Stimulated activated CD4-positive, alpha-beta T cell treated with anti-CD3 and anti-CD28 coated beads, Interleukin-1b, Interleukin-23, amount 100 ng/mL, for 48 hours (primary cell): ENCODE measurements around the gene KRT23.

Experiments
- DNase-seq: peaks from one replicate; pipeline ENCODE4 v3.0.0-alpha.2; 2020

Gene KRT23

DNA sequence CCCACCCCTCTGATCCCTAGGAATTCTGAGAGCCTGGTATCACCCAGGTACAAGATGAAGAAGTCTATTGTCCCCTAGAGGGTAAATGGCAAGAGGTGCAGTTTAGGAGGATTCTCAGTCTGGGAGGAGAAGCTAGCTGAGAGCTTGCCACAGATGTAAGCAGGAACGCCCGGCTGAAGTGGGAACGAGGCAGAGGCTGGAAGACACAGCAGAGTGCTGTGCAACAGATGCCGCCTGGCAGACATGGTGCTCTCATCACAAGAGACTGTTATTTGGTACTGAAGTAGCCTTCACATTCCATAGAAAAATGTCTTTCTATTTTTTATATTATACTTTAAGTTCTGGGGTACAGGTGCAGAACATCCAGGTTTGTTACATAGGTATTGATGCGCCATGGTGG is 32.1 kb downstream of the KRT23 start:
- DNase-seq, result no peak

DNA sequence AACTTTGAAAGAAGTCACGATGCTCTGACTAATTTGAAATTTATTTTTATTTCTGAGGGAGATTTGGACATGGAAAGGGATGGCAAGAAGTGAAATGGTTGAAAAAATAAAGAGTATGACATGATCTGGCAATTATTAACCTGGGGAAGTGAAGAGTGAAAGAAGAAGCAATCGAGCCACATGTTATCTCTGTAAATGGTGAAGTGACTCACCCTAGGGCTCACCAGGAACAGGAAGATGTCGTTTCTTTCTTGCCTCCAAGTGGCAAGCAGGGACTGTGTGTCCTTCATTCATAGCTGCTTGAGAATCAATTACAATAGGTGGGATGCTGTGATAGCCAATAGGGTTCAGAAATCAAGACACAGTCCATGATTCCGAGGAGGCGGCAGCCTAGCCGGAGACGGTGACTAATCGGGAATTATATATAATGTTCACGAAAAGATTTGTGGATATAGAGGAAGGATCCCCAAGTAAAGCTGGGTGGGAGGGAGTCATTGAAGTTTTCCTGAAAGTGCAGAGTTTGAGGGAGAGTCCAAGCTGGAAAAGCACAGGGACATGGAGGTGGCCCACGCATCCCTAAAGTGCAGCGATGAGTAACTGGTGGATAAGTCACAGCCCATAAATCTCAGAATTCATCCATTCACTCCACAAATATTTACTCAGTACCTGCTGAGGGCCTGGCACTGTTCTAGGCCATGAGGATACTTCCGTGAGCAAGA is 34.2 kb downstream of the KRT23 start:
- DNase-seq, result no peak

DNA sequence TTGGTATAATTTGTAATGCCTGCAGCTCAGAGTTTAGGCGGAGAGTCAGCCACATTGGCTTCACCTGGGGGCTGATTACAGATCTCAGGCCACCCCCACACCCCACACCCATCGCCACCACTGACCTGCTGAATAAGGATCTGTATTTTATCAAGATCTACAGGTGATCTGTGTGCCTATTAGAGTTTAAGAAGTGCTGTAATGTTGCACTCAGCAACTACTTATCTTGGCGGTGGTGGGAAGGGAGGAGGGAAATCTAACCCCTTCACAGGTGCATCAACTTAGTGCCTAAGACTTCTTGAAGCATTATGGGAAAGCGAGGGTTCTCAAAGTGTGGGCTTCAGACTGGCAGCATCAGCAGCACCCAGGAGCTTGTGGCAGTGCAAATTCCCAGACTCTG is 34.9 kb downstream of the KRT23 start:
- no peak for DNase-seq

DNA sequence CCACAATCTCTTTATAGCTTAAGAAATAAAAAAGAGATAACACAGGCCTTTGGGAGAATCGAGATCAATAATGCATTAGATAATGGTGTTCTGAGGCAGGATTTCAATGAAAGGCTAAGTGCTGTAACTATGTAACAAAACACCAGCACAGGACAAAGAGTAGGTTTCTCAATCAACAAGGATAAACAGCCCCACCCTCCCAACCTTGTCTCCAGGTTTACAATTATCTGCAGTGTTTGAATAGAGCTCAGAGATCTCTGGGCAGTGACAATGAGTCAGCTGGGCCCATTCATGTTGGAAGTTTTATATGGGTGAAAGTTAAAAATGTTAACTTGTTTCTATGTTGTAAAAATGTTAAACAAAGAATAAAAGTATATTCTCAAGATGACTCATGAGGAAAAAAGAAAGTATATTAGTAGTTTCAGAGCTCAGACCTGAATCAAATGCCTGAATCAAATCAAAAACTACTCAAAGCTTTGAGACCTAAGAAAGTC is 35.4 kb downstream of the KRT23 start:
- no peak for DNase-seq

DNA sequence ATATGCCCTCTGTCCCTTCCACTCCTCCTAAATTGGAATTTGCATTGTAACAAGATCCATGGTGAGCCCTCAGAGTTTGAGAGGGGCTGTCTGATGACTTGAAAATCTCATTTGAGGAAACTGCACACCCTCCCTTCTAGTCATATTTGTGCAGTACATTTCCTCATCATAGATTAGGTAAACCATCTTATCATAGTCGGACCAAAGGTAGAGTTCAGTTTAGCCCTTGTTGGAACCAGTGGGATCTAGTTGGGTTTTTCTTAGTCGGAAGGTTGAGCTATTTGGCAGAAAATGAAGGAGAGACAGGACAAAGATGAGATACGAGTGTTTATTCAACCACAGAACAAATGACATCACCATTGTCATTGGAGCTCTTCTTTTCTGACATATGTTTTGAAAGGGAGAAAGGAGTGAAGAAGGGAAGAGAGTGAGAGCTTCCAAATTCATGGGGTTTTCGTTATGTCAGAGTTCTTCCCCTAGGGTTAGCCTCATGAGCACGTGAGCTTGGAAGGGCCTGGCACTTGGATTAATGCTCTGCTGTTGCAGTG is 36.6 kb downstream of the KRT23 start:
- no peak for DNase-seq

DNA sequence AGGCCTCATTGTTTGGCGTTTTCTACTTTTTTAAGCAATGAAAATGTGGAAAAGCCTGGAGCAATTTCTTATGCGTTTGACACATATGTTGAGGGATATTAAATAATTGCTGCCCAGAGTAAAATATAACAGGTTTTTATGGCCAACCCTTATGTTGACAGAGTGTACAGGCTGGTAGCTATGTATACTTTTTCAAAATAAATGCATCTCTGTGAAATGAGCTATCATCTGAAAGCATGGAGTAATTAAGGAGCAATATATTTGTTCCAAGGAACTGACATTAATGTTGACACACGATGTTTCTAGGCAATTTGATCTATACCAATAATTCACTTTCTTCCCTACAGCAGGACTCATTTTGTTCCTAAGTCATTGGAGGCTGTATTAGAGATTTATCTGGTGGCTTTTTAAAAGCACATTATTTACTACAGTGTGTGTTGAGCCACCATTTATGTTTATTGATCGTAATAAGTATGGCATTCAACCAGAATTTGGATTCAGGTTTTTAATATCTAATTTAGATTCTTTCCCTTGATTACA is 40.5 kb downstream of the KRT23 start:
- no peak for DNase-seq

DNA sequence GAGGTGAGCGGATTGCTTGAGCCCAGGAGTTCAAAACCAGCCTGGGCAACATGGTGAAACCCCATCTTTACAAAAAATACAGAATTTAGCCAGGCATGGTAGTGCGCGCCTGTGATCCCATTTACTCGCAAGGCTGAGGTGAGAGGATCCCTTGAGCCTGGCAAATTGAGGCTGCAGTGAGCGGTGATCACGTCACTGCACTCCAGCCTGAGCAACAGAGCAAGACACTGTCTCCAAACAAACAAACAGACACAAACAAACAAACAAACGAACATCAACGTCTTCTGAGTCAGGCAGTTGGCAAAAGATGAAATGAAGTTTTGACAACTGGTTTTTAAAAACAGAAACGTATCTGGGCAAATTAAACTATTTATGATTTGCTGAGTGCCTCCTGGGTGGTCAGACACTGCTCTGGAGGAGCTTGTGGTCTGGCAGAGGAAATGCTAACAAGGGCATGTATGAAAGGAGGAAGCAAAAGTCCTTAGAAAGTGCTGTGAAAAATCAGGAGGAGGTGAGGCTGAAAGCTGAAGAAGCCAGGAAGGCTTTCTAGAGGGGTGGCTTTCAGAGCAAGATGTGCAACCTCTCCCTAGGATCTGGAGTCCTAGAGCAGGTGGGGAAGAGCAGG is 42.2 kb downstream of the KRT23 start:
- no peak for DNase-seq

DNA sequence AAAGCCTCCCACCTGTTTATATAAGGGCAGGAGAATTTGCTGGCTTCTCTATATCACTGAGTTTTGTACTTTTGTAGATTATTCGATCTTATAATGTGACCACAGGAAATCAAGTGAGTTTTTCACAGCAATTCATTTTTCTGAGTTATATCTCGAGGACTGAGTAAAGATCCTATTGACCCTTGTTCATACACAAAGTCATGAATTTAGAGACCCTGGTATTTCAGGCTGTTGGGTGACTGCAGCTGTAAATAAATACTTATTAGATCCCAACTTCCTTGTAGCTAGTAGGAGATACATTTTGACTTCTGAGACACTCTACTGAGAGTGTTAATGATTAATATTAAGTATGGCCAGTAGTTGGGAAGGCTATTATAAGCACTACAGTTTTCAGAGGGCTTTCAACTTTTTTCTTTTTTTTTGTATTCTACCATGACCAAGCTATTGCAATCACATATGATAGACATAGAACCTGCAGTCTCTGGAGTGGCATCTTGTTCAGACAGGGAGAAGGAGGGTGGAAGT is 49.2 kb downstream of the KRT23 start:
- DNase-seq, result no peak

DNA sequence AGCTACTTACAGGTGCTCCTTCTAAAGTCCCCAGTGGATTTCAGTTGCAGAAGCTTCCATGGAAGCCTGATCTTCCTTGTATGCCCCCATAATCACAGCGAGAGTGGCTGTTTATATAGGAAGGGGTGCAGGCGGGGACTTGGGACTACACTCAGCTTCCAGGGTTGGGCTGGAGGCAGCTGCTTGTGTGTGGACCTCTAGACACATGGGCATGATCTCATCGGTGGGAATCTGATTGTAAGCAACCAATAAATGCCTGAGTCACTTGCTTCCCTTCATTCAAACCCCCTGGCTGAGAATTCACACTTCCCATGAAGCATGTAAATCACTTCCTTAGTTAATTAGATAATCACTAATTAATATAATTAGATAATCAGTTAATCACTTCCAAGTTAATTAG is 51.4 kb downstream of the KRT23 start:
- DNase-seq, result no peak

DNA sequence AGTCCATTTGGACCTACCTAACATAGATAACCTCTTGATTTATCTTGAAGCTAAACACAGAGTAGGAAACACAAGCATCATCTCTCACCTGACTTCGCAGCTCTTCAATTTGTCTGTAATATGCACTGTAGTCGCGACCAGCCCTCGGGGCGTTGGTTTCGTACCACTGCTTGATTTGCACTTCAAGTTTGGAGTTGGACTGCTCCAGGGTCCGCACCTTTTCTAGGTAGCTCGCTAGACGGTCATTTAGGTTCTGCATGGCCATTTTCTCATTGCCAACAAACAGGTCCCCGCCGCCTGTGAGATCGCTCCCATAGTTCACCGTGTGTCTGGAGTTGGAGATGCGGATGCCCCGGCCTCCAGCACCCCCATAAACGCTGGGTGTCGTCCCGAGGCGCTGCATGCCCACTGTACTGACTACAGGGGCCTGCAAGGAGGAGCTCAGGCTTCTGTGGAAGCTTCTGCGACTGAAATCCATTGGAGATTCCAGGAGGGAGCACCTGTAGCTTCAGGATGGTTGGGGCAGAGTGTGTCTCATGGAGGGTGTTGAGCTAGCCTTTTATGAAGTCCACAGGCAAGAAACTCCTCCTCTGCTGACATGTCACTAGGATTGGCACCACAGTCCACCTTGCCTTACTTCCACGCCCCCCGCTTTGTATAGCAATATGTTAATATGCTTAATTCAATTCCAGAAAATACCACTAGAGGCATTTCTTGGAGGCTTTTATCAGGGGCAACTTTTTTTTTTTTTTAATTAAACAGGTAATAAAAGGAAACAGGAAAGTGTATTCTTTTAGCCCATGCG is 52.5 kb downstream of the KRT23 start, which contains the start of gene KRT20:
KRT20 (minus strand) TSS at position 535 of the 805 bp plus-strand sequence; CDS start at position 478, 57 bp downstream.
- no peak for DNase-seq

DNA sequence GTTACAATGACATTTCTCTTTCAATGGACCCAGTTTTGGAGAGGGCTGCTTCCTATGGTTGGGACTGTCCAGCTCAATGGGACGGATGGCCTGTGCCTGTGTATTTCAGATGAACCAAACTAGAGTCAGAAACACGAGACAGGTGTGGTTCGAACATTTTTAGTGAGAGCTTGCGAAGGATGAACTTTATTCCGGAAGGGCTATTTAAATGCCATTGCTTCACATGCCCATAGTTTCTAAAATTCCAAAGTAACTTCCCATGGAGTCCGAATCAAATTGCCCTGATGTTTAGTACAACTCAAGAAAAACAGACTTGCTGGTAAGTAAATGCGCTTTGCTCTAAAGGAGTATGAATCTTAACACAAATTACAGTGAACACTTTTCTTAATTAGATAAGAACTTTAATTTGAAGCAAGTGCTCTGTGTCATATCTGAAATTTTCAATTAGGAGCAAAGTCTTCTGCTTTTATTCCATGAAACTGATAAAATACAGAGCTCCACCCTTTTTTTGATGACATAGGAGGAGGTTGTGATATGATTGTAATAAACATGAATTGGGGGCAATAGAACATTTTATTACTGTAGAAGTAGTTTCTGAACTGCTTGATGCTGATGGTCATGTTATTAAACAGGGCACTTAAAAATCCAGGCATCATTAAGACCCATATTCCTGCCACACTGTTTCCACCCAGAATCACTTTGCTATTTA is 53.7 kb downstream of the KRT23 start:
- no peak for DNase-seq

DNA sequence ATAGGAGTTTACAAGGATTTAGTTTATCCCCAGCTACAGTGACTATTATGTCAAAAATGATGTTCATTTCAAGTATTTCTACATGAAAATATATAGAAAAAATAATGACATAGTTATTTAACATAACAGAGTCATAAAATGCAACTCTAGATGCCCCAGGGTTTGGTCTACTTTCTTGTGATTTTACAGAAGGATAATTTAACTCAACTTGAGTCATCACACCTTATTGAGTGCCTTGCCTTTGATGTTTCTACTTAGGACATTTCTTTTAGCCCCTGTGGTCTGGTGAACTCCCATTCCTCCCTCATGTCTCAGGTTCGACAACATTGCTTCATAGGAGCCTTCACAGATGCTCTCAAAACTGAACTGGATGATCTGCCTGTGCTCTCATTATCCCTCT is 54.4 kb downstream of the KRT23 start:
- no peak for DNase-seq

DNA sequence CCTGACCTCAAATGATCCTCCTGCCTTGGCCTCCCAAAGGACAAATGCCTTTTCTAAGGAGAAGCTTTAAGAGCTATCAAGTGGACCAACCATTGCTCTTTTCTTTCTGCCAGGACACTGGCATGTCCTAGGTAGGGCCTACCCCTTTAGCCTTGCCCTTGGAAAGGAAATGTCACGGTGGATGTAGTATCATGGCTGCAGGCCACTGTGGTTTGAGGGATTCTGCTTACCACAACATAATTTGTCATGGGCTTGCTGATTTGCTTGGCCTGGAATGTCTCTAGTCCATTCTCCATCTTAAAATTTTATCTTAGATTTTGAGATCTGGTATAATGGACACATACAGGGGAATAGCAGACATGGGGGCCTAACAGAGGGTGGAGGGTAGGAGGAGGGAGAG is 58.4 kb downstream of the KRT23 start:
- no peak for DNase-seq

DNA sequence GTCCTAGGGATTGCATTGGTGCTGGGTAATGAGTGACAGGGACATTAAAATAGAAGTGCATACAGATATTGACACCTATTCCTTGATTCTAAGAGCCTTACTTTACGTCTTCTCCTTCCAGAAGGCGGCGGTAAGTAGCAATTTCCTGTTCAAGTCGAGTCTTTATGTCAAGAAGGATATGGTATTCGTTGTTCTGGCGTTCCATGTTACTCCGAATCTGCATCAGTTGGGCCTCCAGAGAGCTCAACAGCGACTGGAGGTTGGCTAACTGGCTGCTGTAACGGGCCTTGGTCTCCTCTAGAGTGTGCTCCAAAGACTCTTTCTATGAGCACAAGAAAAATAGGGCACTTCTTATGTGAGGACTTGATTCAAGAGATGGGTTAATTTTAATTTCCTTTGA is 59.4 kb downstream of the KRT23 start:
- DNase-seq, result no peak

DNA sequence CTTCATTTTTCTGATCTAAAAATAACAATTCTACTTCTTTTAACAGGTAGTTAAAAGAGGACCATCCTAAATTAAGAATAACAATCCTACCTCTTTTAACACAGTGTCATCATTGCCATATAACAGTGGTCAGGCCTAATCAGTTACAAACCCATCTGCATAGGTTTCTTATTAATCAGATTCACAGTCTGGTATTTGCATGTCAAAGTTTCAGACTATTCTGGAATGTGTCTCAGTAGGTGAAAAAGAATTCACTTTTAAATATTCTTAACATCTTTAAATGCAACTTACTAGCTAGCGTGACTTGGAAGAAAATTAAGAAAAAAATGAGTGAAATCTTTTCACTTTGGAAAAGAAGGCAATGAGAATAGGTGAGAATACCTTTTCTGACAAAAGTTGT is 63.6 kb downstream of the KRT23 start:
- no peak for DNase-seq

DNA sequence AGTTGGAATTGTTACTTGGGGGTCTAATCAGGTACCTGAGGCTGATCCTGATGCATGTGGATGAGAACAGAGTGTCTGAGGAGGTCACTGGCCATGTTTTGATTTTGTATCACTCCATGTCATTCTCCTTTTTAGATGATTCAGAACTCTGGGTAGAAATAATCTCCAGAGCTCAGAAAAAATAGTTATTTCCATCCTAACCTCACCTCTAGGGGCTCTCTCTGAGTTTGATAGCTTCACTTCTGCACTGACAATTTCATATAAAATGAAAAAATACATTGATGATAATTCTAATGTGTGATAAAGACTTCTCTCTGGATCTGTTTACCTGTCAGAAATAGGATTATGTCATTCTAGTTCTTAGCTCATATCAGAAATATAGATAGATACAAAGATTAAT is 64.2 kb downstream of the KRT23 start:
- no peak for DNase-seq
